Fibroblast of skin of back (primary cell): ENCODE data around the gene RAI1.
"Not testable (repeated sequence)": the region's sequence is repeated elsewhere in the genome, so short reads cannot be mapped to it uniquely, and the experiment has no call there.

Experiments
- DNase-seq: peaks from one replicate; pipeline ENCODE4 v3.0.0-alpha.2; 2013

Gene RAI1

GRCh38 chr17:17807440-17807839, 126.2 kb downstream of the RAI1 start:
- no peak for DNase-seq

DNA sequence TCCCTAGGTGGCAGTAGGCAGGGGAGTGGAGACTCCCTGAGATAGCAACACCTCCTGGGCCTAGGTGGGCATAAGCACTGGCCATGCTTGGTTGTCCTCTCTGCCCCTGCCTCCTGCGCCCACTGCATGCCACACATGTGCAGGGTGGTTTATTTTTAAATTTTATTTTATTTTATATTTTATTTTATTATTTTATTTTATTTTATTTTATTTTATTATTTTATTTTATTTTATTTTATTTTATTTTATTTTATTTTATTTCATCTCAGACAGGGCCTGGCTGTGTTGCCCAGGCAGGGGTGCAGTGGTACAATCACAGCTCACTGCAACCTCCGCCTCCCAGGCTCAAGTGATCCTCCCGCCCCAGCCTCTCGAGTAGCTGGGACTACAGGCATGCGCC, 126.9 kb downstream of the RAI1 start:
- not testable (repeated sequence) for DNase-seq

GRCh38 chr17:17808706-17809432, 127.6 kb downstream of the RAI1 start:
- DNase-seq, result no peak

DNA sequence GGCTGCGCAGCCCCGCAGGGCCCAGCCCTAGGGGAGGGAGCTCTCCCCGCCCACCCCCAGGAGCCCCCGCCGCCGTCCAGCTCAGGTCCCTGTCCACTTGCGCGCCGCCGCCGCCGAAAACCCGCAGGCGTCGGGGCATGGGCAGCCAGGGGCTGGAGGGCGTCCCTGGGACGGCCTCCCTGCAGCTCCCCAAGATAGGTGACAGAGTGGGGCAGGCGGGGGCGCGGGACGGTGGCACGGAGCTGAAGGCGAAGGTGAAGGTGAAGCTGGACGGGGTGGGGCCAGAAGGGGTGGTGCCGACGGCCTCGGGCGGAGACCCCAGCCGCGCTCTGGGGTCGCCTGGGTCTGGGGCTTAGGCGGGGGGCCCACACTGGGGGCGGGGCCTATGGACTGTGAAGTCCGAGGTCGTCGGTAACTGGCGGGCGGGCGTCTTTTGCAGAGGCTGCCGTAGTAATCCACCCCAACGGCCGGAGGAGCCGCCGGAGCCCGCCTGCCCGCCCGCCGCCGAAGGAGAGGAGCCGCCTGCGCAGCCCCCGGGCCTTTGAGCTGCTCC, 128.3 kb downstream of the RAI1 start:
- DNase-seq, result no peak

GRCh38 chr17:17810084-17810894, 129.0 kb downstream of the RAI1 start:
- DNase-seq, result peak; percentile 36

GRCh38 chr17:17810895-17811248, 129.6 kb downstream of the RAI1 start:
- DNase-seq, result no peak

GRCh38 chr17:17811381-17812210, 130.3 kb downstream of the RAI1 start:
- DNase-seq, result no peak

DNA sequence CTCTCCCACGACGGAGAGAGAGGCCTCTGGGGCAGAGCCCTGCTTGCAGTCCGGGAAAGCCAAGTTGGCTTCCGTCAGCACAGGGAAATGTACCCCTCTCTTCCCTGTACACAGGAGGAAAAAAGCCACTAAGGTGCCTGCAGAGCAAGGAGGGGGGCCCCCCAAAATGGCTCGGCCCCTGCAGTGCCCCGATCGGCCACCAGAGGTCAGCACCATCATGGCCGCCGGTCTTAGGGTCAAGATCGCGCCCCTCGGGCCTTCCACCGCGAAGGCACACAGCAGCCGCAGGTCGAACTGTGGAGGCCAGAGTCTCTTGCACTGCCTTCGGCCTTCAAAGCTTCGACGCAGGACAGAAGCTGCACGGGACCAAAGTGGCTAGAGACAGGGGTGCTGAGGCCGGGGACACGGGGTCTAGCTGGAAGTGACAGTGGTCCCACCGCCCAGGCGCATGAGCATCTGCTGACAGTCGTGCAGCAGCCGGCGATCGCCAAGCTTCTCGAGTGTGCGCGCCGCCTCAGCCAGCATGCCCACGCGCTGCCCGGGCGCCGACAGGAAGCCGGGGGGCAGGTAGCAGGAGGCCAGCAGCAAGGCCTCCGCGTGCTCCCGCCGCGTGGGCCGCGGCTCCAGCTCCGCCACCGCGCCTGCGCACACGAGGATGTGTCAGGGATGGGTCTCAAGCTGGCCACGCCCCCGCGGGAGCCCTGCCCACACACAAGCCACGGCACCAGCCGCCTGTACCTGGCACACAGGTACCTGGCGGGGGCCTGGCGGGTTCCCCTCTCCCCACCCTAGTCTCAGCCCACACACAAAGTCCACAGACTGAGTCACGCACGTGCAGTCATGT, 131.2 kb downstream of the RAI1 start:
- DNase-seq, result peak; percentile 44

DNA sequence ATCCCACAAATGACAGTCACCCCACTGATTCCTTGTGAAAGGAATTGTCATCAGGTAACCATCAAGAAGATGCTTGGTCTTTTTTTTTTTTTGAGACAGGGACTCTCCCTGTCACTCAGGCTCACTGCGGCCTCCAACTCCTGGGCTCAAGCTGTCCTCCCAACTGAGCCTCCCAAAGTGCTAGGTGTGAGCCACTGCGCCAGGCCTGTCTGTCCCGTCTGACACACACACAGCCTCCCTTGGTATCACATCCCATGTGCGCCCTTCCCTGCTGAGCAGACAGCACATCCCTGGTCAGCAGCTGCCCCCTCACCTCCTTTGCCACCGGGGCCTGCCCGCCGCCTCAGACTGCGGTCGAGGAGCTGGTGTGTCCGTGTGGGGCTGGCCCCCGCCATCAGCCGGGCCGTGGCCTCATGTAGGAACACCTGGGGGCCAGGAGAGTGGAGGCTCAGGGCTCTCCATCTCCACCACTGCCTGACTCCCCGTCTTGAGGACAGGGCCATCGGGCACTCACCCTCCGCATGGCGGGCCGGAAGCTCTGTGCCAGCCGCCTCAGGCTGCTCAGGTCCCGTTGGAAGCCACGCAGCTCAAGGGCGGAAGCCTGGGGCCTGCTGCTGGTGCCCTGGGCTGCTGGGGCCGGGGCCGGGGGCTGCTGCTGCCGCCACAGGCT, 131.9 kb downstream of the RAI1 start:
- DNase-seq, result no peak

DNA sequence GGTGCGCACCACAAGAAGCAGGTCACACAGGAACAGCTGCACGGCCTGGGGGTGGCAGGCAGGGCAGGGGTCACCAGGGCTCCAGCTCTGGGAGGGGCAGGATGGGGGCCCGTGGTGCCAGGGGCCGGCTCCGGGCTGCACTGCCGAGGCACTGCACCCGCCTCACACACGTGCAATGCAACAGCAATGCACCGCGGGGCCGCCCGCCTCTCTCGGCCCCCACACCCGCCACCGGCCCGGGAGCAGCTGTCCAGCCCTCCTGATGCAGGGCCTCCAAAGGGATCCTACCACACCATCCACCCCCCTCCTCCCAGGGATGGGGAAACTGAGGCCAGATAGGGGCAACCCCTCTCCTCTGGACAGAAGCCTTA, 132.5 kb downstream of the RAI1 start:
- no peak for DNase-seq

DNA sequence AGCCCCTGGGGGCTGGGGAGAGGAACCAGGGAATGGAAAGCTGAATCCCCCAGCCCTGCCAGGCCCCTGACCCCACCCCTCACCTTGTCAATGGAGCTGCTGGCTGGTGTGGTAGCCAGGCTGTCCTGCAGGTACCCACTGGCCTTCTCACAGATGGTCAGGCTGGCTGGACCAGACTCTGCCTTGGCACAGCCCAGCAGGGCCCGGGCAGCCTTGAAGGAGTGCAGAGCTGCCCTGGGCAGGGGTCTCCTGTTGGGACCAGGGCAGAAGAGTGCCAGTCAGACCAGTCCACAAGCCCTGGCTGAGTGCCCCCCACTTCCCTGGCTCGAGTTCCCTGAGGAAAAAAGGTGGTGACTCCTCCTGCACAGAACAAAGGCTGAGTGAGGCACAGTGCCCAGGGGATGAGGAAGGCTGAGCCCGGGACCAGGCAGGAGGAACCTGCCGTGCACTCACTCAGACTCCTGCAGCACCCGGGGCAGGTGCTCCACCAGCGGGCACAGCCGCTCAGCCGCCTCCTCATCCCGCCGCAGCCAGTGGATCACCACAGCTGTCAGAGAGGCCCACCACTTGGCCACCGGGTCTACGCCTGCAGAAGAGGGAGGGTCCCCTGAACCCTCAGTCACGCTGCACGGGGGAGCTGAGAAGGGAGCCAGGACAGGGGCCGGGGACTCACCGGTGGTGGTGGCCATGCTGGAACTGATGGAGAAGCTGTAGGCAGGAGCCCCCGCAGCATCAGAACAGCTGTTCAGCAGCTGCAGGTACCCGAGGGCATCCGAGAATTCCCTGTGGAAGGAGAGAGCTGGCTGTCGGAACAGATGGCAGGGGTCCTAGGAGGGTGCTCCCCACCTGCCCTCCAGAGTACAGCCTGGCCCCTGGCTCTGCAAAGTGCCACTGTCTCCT, 133.2 kb downstream of the RAI1 start:
- DNase-seq, result no peak

GRCh38 chr17:17815062-17815406, 133.8 kb downstream of the RAI1 start:
- DNase-seq, result no peak

- DNase-seq, result no peak
Measured at GRCh38 chr17:17815436-17816200, 134.4 kb downstream of the RAI1 start.

GRCh38 chr17:17816240-17816814, 135.1 kb downstream of the RAI1 start:
- DNase-seq, result no peak

DNA sequence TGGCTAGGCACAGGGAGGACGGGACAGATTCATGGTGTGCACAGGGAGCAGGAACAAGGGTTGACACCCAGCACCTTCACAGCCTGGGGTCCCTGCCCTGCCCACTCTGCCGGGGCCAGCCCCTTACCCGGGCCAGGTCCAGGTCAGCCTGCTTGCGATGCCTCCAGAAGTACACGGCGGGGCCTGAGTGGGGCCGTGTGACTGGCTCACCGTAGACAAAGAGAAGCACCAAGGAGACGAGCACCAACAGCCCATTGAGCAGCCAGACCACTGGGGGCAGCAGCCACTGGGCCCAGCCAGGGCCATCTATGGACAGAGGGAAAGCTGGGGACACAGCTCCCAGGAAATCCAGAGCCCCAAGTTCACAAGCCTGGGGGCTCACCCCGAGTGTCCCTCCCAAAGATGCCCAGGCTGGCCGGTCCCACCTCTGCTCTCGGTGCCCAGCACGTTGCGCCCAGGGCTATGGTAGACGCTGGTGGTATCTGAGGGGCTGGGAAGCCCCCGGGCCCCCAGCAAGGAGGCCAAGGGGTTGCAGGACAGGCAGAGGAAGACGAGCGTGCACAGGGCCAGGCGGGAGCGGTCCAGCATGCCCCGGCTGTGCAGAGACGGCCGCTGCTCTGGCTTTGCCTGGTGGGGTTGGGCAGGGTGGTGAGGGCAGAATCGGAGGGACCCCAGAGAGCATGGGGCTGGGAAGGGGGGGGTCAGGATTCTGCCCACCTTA, 135.7 kb downstream of the RAI1 start:
- DNase-seq, result no peak

DNA sequence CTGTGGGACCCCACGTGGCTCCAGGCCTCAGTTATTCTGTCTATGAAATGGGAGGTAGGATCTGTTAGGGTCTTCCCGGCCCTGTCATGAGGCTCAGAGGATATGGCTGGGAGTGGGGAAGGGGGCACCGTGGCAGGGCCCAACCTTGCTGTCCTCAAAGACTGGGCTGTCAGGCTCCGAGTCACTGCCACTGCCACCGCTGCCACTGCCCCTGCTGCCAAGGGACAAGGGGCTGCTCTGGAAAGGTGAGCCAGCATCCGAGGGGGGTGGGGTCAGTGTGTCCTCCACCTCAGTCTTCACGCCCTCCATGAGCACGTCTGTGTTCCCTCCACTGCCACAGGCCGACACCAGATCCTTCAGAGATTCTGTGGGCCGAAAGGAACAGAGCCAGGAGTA, 136.3 kb downstream of the RAI1 start:
- DNase-seq, result no peak

- no peak for DNase-seq
Measured at GRCh38 chr17:17818088-17818526, 136.8 kb downstream of the RAI1 start.

DNA sequence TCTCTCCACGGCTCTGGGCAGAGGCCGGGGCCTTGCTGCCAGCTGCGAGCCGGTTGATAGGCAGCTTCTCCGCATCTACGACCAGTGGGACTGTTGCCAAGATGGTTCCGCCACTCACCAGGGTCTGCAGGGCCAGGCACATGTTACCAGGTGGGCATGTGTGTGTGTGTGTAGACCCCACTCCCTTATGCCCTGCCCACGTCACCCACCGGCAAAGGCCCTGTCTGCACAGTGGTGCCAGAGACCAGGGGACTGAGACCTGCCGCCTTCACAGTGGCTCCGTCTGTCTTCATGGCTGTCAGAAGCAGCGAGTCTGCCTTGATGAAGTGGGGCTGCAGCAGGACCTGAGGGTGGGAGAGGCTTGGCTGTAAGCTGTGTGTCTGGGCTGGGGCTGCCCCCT, 137.9 kb downstream of the RAI1 start:
- DNase-seq, result no peak
